Upper lobe of left lung (tissue), 4 donors: ENCODE measurements around the gene ZNF45.
"Not testable (repeated sequence)": the region's sequence is repeated elsewhere in the genome, so short reads cannot be mapped to it uniquely, and the experiment has no call there.

Source experiments
- CTCF ChIP-seq, 6 experiments: fragments of 450-650 bp in 4 of 6; fragments of 200-600 bp in 2 of 6; sonication (generic) in 2 of 6; IDR thresholded peaks; one replicate each; pipeline ENCODE4 v1.5.1; 2016 to 2019; ENCODE audit warnings: antibody characterized with exemption in 6 of 6
- POLR2AphosphoS5 ChIP-seq, 2 donors: sonication (generic); formaldehyde crosslinking; IDR thresholded peaks; one replicate each; pipeline ENCODE4 v1.5.1; 2017; ENCODE audit warnings: antibody characterized with exemption in 2 of 2

- TF ChIP-seq POLR2AphosphoS5, CTCF (IDR thresholded peaks at IDR 0.05): not testable (repeated sequence)
Measured at GRCh38 chr19:43947412-43947811, 12.3 kb upstream of the ZNF45 start.
